Fibroblast of skin of abdomen (primary cell): Measurements from ENCODE around the gene ANP32B.
"Not testable (repeated sequence)": the region's sequence is repeated elsewhere in the genome, so short reads cannot be mapped to it uniquely, and the experiment has no call there.

Source experiments
- DNase-seq: peaks from one replicate; pipeline ENCODE4 v3.0.0-alpha.2; 2013

Gene ANP32B

DNA sequence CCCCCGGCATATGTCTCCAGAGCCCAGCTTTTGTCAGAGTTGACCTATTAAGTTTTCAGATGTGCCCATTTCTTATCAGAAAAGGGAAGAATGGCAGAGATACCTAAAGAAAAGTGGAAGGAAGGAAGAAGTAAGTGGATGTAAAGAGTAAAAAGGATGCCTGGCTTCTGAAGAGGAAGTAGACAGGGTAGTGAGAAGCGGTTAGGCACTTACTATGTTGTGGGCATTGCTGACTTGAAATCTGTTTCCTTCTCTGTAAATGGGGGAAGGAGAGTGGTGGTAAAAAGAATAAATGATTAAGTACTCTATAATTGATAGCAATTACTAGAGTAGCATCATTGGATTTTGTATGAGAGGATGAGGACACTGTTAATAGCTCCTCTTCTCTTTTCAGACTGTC lies 9.9 kb downstream of the ANP32B start:
- DNase-seq, result no peak

GRCh38 chr9:97994703-97995102 lies 11.6 kb downstream of the ANP32B start:
- DNase-seq, result no peak

DNA sequence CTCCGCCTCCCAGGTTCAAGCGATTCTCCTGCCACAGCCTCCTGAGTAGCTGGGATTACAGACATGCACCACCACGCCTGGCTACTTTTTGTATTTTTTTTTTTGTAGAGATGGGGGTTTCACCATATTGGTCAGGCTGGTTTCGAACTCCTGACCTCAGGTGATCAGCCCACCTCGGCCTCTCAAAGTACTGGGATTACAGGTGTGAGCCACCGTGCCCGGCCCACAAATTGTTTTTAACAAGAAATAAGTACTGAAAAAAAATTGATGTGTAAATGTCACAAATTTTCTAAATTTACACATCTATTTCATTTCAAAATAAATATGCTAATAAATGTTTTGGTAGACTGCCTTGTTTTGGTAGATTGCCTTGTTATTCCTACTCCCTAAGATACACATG lies 13.5 kb downstream of the ANP32B start:
- not testable (repeated sequence) for DNase-seq

DNA sequence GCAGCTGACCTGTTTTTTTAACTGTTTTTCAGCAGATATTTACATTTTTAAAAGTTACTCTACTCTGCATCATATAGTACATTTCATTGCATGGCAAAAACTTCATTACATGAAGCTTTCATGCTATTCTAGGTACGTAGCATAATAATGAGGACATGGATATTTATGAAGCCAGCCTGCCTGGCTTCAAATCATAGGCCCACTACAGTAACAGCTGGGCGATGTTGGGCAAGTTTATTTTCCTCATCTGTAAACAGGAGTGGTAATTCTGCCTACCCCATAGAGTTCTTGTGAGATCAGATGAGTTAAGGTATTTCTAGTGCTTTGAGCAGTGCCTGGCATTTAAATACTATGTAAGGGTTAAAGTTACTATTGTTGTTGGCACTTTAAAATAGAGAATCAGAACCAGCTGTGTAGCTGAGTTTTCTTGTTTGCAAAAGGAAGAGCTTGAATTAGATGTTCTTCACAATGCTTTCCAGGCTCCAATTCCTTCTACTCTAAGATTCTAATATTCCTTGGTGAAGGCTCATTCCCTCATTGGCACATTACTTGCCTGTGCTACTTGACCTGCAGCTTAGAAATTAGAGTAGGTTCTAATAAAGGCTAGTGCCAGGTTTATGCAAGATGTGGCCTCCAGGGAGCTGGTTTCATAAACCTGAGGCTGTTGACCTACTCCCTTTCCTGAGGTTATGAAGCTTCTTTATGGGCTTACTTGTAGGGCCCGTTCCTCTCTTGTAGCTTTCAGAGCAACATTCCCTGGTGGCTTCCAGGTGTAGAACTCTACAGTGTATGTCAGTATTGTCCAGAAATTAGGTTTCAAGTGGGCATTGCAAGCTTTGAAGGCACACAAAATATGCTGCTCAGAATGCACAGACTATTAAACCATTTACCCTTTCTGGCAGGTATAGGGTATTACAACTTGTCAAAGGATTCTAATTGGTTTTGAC lies 14.5 kb downstream of the ANP32B start:
- DNase-seq, result no peak

- DNase-seq, result no peak
Measured at GRCh38 chr9:98002808-98003207, 19.7 kb downstream of the ANP32B start.

- no peak for DNase-seq
Measured at GRCh38 chr9:98006127-98006796, 23.1 kb downstream of the ANP32B start.

DNA sequence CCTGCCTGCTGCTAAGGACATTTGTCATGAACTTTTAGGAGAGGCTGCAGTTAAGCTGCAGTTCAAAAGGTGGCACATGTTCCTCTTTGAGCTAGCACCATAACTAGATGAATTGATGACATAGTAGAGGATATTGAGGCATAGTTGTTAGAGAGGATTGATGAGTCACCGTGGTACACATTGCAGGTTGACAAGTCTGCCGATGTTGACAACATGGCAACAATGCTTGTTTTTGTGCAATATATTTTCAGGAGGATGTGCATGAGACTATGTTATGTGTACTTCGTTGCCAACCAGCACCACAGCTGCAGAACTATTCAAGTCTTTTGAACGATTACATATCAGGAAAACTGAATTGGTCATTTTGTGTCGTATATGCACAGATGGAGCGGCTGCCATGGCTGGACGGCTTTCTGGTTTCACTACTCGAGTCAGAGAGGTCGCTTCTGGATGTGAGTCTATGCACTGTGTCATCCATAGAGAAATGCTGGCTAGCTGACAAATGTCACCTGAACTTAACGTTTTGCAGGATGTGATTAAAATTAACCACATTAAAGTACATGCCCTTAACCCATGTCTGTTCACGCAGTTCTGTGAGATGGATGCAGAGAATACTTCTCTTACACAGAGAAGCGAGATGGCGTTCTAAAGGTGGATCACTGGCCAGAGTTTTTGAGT lies 24.2 kb downstream of the ANP32B start:
- no peak for DNase-seq

- DNase-seq, result no peak
Measured at GRCh38 chr9:98008764-98009163, 25.6 kb downstream of the ANP32B start.

GRCh38 chr9:98009437-98009836 lies 26.3 kb downstream of the ANP32B start:
- no peak for DNase-seq

DNA sequence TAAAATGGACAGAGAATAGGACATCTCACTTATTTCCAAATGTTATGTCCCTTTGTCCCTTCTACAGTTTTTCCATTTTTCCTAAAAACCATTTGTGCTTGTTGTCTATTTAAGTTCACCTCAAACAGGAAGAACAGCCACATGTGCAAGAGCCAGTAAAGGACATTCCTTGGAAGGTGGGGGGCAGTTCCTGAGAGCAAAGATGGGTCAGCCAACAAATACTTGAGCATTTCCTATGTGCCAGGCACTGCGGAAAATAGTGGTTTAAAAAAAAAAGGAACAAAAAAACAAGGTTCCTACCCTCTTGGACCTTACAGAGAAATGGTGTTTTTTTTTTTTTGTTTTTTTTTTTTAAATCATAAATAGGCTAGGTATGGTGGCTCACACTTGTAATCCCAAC lies 26.8 kb downstream of the ANP32B start:
- DNase-seq, result no peak

DNA sequence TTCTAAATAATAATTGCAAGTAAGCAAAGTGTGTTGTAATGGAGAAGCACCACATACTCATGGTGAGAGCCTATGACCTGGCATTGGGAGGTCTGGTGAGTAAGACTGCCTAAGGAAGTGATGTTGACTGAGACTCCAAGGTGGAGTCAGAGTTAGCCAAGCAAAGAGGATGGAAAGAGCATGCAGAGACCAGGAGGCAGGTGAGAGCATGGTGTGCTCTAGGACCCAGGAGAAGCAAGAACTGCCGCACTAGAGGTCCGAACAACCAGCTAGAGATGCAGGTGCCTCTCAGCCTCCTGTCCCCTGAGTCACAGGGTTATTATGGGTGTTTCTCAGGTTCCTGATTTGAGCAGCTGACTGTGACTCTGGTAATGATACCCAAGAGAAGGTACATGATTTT lies 27.3 kb downstream of the ANP32B start:
- no peak for DNase-seq

- DNase-seq, result no peak
Measured at GRCh38 chr9:98011122-98011521, 28.0 kb downstream of the ANP32B start.

GRCh38 chr9:98016137-98016680 lies 33.1 kb downstream of the ANP32B start:
- no peak for DNase-seq

DNA sequence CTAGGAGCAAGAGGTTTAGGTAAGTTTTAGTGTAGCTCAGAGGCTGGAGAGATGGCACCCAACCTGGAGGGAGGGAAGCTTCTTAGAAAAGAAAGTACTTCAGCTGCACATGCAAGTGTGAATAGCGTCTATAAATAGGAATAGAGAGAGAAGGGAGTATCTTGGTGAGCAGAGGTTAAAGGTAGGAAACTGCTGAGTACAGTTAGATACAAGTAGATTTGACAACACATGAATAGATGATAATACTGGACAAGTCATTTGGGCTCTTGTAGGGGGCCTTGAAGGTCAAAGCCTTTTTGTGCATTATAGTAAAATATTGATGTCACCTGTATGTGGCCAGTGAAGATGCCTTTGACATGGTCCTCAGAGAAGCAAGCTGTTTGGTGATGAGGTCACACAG lies 34.2 kb downstream of the ANP32B start:
- no peak for DNase-seq

GRCh38 chr9:98018347-98018746 lies 35.2 kb downstream of the ANP32B start:
- DNase-seq, result no peak

DNA sequence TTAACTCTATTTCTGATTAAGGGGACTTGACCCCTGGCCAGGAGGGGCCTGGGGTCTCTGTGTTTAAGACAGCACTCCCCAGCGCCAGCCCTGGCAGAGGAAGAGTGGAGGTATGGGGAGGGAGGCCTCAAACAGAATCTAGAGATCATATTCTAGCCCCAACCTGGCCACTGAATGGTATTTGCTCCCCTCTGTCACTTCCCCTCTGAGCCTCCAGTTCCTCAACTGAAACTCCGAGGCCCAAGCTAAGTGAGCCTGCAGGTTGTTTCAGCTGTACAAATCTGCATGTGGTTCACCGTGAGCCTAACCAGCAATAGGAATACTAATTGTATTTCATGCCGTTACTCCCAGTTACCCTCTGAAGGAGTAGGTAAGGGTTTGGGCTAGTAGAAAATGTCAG lies 36.0 kb downstream of the ANP32B start:
- DNase-seq, result no peak

DNA sequence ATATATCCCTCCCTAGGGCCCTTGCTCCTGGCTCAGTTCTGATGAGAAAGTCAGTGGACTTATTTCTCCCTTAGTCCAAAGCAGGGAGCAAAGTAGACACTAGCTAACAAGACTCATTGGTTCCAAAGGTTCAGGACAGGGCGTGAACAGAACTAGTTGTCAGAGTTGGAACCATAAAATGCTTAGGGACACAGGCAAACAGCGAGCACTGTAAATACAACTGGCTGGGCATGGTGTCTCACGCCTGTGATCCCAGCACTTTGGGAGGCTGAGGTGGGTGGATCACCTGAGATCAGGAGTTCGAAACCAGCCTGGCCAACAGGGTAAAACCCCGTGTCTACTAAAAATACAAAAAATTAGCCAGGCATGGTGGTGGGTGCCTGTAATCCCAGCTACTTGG lies 36.7 kb downstream of the ANP32B start:
- DNase-seq, result not testable (repeated sequence)

GRCh38 chr9:98020476-98021145 lies 37.5 kb downstream of the ANP32B start:
- no peak for DNase-seq

- DNase-seq, result no peak
Measured at GRCh38 chr9:98021306-98022040, 38.3 kb downstream of the ANP32B start.

- DNase-seq, result no peak
Measured at GRCh38 chr9:98022447-98022846, 39.3 kb downstream of the ANP32B start.

DNA sequence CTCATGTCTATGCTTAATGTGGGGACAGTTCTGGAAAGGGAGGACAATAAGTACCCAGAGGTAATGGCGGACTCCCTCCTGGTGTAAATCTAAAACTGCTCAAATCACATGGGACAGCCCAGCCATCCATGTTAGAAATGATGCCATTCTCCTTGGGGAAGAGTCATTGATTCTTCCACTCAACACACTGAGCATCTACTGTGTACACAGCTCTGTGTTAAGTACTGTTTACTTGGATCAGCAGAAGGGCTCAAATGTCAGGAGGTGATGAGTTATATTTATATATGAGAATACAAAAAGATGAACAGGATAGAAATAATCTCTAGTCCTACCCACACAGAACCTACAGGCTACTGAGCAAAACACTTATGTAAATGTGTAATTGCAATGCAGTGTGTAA lies 41.6 kb downstream of the ANP32B start:
- no peak for DNase-seq

DNA sequence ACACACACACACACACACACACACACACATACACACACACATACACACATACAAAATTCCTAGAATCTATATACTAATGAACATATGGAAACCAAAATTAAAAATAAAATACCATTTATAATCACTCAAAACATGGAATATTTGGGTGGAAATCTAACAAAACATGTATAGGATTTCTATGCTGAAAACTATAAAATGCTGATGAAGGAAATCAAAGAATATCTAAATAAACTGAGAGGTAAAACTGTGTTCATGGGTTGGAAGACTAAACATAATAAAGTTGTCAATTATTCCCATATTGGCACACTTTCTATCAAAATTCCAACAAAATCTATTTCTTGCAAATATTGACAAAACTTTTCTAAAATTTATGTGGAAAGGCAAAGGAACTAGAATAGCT lies 48.0 kb downstream of the ANP32B start:
- DNase-seq, result no peak
